GM21723 (cell line): ENCODE data around the gene POLR2C.
"Not testable (repeated sequence)": the region's sequence is repeated elsewhere in the genome, so short reads cannot be mapped to it uniquely, and the experiment has no call there.

Source experiments
- ATAC-seq: cut with Tn5 transposase; IDR thresholded peaks from one replicate; pipeline ENCODE4 v1.9.1; 2021; ENCODE audit warnings: mild to moderate bottlenecking, moderate library complexity; ENCODE audit not compliant: unreplicated experiment

The POLR2C gene

DNA sequence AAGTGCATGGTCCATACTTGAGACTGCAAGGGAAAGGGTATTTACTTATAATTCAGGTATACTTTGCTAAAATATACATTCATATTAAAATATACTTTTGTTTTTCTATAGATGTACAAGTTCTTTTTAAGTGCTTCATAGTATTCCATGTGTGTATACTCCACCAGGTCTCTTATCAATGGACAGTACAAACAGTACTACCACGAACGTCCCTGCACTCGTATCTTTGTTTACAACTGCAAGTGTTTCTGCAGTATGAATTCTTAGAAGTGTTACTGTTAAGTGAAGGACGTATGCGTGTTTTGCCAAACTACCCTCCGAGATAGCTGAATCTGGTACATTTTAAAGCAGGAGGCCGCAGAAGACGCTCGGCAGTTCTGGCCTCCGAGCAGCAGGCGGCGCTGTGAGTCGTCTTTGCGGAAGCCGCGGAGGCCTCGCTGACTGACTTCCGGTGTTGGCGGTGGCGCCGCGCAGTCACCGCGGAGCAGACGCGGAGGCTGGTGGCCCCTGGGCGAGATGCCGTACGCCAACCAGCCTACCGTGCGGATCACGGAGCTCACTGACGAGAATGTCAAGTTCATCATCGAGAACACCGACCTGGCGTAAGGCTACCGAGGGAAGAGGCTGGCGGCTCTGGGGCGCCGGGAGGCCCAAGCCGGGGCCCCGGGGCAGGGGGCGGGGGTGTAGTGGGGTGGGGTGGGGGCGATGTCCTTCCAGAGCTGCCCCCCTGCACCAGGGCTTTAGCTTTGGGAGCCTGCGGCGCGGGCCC, at the start of gene POLR2C:
Gene POLR2C, plus strand, starts transcription at position 471 of the 769 bp plus-strand sequence. Its CDS starts 46 bp downstream, at position 517.
- ATAC-seq: peak; percentile 93

- ATAC-seq: peak; percentile 82
Observed at GRCh38 chr16:57413301-57413730, 49.2 kb upstream of the POLR2C start.

DNA sequence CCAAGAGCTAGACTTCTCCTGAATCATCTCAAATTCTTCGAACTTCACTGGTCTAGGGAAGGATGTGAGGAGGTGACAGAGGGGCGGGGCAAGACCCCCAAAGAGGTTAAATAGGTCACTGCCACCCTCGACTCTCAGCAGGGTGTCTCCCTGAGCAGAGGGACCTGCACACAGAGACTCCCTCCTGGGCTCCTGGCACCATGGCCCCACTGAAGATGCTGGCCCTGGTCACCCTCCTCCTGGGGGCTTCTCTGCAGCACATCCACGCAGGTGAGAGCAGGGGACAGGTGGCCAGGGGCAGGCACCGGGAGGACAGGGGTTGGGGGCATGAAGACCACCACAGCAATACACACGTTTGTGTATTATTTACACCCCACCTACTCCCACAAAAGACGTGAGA, 48.7 kb upstream of the POLR2C start:
- no peak for ATAC-seq

DNA sequence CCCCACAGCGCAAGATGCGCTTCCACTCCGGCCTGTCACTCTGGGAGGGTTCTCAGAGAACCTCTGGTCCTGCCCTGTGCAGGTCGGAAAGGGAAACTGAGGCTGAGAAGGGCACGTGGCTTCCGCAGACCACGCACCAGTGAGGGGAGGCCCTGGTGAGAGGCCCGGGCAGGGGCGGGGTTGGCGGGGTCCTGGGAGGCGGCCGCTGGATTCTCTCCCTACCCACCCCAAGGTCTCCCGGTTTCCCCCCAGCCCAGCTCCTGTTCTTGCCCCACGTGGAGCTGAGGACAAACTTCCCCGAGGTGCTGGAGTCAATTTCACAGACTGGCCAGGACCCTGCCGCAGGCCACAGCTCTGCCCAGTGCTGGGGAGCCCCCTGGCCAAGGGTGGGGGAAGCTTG, 46.4 kb upstream of the POLR2C start:
- ATAC-seq: no peak

GRCh38 chr16:57419506-57419905, 43.0 kb upstream of the POLR2C start:
- ATAC-seq: no peak

DNA sequence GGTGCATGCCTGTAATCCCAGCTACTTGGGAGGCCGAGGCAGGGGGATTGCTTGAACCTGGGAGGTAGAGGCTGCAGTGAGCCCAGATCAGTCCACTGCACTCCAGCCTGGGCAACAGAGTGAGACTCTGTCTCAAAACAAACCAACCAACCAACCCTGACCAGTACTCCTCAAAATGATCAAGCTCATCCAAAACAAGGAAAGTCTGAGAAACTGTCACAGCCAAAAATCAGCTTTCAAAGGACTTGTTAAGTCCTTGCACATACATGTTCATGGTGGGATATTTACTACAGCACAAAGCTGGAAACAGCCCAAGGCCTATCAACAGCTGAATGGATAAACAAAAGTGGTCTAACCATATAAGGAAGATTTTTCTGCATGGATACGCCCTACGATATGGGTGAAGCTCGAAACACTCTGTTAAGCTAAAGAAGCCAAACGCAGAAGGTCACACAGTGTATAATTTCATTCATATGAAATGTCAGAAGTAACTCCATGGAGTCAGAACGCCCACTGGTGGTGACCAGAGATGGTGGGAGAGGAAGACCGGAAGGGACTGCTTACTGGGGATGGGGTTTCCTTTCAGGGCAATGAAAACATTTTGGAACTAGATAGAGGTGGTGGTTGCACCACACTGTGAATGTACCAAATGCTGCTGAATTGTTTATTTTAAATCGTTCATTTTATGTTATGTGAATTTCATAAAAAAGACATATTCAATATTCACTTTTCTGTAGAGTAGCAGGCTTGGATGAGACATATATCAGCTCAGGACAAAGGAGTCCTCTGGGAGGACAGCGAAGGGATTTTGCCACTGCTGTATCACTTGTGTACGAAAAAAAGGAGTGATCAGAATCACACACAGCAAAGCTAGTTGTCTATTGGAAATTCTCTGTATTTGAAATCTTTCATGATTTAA, 40.2 kb upstream of the POLR2C start:
- no peak for ATAC-seq

- ATAC-seq: no peak
Observed at GRCh38 chr16:57423152-57423551, 39.3 kb upstream of the POLR2C start.

DNA sequence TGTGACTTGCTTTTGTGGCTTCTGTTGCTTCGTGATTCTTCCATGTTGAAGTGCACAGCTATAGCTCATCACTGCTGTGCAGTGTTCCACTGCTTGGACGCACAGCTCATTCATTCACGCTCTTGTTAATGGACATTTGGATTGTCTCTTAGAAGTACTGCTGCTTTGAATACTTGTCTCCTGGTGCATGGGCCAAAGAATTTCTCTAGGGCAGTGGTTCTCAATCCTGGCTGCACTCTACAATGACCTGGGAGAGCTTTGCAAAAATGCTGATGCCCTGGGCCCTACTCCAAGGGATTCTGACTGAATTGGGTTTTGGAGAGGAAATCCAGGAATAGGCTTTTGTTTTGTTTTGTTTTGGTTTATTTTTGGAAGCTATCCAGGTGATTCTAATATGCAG, 37.9 kb upstream of the POLR2C start:
- ATAC-seq: no peak

GRCh38 chr16:57426356-57426755, 36.1 kb upstream of the POLR2C start:
- no peak for ATAC-seq

DNA sequence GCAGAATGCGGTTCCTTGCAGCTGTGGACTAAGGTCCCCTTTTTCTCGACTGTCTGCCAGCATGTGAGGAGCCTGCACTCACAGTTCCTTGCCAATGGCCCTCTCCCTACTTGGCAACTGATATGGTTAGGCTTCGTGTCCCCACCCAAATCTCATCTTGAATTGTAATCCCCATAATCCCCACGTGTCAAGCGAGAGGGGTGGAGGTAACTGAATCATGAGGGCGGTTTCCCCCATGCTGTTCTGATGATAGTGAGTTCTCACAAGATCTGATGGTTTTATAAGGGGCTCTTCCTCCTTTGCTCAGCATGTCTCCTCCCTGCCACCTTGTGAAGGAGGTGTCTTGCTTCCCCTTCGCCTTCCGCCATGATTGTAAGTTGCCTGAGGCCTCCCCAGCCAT, 35.2 kb upstream of the POLR2C start:
- no peak for ATAC-seq

GRCh38 chr16:57427824-57428223, 34.7 kb upstream of the POLR2C start:
- ATAC-seq: no peak

DNA sequence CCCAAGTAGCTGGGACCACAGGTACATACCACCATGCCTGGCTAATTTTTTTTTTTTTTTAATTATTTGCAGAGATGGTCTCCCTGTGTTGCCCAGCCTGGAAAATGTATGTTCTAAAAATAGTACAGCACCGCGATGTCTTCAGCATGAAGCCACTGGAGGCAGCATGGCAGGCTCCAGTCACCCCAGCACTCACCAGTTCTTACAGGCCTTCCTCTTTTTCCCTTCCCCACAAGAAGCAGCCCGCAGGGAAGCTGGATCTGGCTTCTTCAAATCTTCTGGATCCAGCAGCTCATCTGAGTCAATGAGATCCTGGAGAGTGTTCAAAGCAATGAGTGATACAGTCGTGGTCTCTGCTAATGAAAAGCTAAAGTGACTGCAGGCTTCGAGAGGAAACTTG, 31.5 kb upstream of the POLR2C start:
- ATAC-seq: no peak

GRCh38 chr16:57432505-57432904, 30.0 kb upstream of the POLR2C start:
- ATAC-seq: no peak

DNA sequence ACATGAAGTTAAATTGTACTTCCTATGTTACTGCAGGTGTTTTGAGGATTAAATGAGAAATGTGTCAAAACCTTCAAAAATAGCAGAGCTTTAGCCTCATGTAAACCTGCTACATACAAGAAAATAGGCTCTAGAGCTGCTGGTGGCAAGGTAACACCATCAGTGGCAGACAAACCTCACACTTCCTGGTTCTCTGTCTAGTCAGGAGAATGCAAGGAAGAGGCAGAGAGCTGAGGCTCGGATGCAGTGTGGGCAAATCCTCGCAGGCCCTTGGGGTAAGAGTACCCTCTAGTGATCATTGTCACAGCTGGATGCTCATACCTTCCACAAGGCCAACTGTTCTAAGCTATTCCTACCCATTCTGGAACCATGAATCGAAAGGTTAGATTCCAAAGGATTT, 29.5 kb upstream of the POLR2C start:
- ATAC-seq: no peak

DNA sequence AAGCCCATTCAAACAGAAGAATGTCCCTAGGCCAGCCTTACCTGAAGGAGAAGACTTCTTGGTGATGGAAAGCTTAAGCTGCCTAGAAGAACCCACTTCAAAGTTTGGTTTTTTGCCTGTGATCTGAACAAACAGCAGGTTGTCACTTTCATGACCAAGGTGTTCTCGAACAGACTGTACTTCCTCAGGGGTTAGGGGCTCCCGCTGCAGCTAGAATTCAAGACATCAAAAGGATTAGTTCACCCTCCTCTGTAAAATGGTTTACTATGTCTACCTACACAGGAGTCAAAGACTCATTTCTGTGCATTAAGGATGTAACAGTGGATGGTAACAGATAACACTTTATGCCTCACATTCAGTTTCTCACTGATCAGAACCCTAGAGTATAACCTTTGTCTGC, 28.5 kb upstream of the POLR2C start:
- no peak for ATAC-seq

DNA sequence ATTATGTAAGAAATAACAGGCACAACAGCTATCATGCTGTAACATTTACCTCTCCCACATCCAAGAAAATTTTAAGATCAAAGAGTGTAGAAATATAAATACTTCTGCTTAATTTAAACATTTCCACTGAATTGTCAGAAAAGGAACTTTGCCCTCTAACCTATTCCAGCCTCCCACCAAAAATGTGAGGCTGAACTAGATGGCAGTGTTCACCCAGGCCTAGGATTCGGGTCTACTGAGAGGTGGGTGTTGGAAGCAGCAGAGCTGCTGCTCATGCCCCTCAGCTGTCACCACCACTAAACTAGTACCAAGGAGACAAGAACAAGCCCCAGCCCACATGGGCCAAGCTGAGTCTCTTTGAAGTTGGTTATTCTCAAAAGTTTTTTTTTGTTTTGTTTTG, 26.6 kb upstream of the POLR2C start:
- no peak for ATAC-seq

GRCh38 chr16:57439947-57440346, 22.5 kb upstream of the POLR2C start:
- not testable (repeated sequence) for ATAC-seq

GRCh38 chr16:57440551-57440950, 21.9 kb upstream of the POLR2C start:
- ATAC-seq: not testable (repeated sequence)

- no peak for ATAC-seq
Observed at GRCh38 chr16:57444711-57445110, 17.8 kb upstream of the POLR2C start.

- no peak for ATAC-seq
Observed at GRCh38 chr16:57445510-57445909, 17.0 kb upstream of the POLR2C start.

GRCh38 chr16:57446531-57447185, 15.8 kb upstream of the POLR2C start:
- peak; percentile 32 for ATAC-seq
